ENCODE measurements around the gene BCLAF1.

Gene BCLAF1

DNA sequence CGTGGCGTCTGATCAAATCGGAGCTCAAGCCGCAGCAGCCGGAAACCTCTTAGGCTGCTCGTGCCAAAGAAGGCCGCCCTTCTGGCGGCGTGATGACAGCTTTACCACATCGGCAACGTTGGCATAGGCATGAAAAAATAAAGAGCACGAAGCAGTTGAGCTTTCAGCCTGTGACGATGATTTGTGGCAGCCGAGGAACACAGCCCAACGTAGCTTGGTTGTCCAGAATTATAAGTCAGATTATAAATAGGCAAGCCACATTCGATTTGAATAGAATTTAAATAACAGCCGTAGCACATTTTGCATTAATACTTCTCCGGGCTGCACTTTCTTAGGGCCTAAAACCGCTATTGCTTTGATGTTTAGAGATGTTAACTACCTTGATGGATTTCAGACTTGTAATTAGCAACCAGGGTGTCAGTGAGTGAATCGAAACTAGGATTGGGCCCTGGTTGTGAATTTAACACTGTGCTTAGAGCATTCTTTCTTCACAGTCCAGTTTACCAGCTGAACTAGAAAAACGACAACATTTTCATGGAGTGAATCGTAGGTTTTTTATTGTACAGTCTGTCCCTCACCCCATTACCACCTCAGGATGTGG is 864 bp upstream of the BCLAF1 start:
- WGBS, result 11% methylated on average over 21 of the region's 22 CpGs
- Histone ChIP-seq H4K8ac (ENCODE audit: low read length) (peak overlapping the region; percentile 94), H3K18ac (ENCODE audit: low read depth in 1 of 2, low read length in 2 of 2) (peak overlapping the region; percentile 91 to 93), H2BK5ac (ENCODE audit: low read depth, low read length, poor library complexity, severe bottlenecking) (no peak overlapping the region), H3K4me1 (ENCODE audit: control insufficient read depth, insufficient read depth, low read depth, low read length) (peaks cover 9% of the 10 kb centered on the region), H3K14ac (ENCODE audit: low read length in 2 of 2) (no peak overlapping the region), H3K4ac (ENCODE audit: low read depth in 1 of 2, low read length in 2 of 2) (peak overlapping the region in 1 of 2 experiments; percentile 87), H3K27me3 (ENCODE audit: control insufficient read depth in 1 of 2, insufficient read depth in 1 of 2, low read length in 2 of 2) (no peaks in the 10 kb centered on the region), H3K9me3 (ENCODE audit: control insufficient read depth, low read length) (no peaks in the 10 kb centered on the region), H3K23ac (ENCODE audit: low read length in 2 of 2) (no peak overlapping the region), H3K4me3 (ENCODE audit: insufficient read depth in 1 of 2, low read depth in 1 of 2, low read length in 2 of 2) (peak overlapping the region; percentile 58 to 98), H3K27ac (ENCODE audit: low read length, poor library complexity, severe bottlenecking) (peak overlapping the region; percentile 97), H3K4me2 (ENCODE audit: low read length, poor library complexity, severe bottlenecking) (peak overlapping the region; percentile 57), H3K36me3 (ENCODE audit: control insufficient read depth in 1 of 2, insufficient read depth in 2 of 2, low read depth in 1 of 2, low read length in 2 of 2) (no peaks in the 10 kb centered on the region), H3K79me1 (replicated peaks; ENCODE audit: low read length, poor library complexity, severe bottlenecking) (no peaks in the 10 kb centered on the region), H3K9ac (ENCODE audit: low read length) (peak overlapping the region; percentile 100), H2AFZ (ENCODE audit: low read depth, low read length) (no peak overlapping the region), H2BK12ac (ENCODE audit: low read length in 2 of 2) (no peak overlapping the region), H2AK5ac (ENCODE audit: low read length, severe bottlenecking) (peak overlapping the region; percentile 12), H2BK120ac (ENCODE audit: low read depth, low read length) (no peak overlapping the region), H4K91ac (ENCODE audit: low read length) (peak overlapping the region; percentile 65), H2BK15ac (ENCODE audit: low read depth, poor library complexity, severe bottlenecking) (no peak overlapping the region)
- DNase-seq, result peak; percentile 91

- Histone ChIP-seq H2BK15ac (ENCODE audit: low read depth, poor library complexity, severe bottlenecking) (peak overlapping the region; percentile 44), H3K4me1 (ENCODE audit: control insufficient read depth, insufficient read depth, low read depth, low read length) (peaks cover 9% of the 10 kb centered on the region), H3K23ac (ENCODE audit: low read length in 2 of 2) (no peak overlapping the region), H3K14ac (ENCODE audit: low read length in 2 of 2) (peak overlapping the region in 1 of 2 experiments; percentile 31), H2BK120ac (ENCODE audit: low read depth, low read length) (peak overlapping the region; percentile 90), H3K36me3 (ENCODE audit: control insufficient read depth in 1 of 2, insufficient read depth in 2 of 2, low read depth in 1 of 2, low read length in 2 of 2) (no peaks in the 10 kb centered on the region), H3K4me3 (ENCODE audit: insufficient read depth in 1 of 2, low read depth in 1 of 2, low read length in 2 of 2) (peak overlapping the region; percentile 83 to 98), H3K9me3 (ENCODE audit: control insufficient read depth, low read length) (no peaks in the 10 kb centered on the region), H4K91ac (ENCODE audit: low read length) (peak overlapping the region; percentile 98), H3K4me2 (ENCODE audit: low read length, poor library complexity, severe bottlenecking) (peak overlapping the region; percentile 64), H3K79me1 (replicated peaks; ENCODE audit: low read length, poor library complexity, severe bottlenecking) (no peaks in the 10 kb centered on the region), H3K27me3 (ENCODE audit: control insufficient read depth in 1 of 2, insufficient read depth in 1 of 2, low read length in 2 of 2) (no peaks in the 10 kb centered on the region), H2AFZ (ENCODE audit: low read depth, low read length) (no peak overlapping the region), H2AK5ac (ENCODE audit: low read length, severe bottlenecking) (peak overlapping the region; percentile 42), H4K8ac (ENCODE audit: low read length) (peak overlapping the region; percentile 97), H2BK12ac (ENCODE audit: low read length in 2 of 2) (peak overlapping the region in 1 of 2 experiments; percentile 18), H3K9ac (ENCODE audit: low read length) (peak overlapping the region; percentile 100), H3K27ac (ENCODE audit: low read length, poor library complexity, severe bottlenecking) (peak overlapping the region; percentile 96), H3K4ac (ENCODE audit: low read depth in 1 of 2, low read length in 2 of 2) (peak overlapping the region; percentile 64 to 100), H3K18ac (ENCODE audit: low read depth in 1 of 2, low read length in 2 of 2) (peak overlapping the region; percentile 95 to 98), H2BK5ac (ENCODE audit: low read depth, low read length, poor library complexity, severe bottlenecking) (peak overlapping the region; percentile 94)
- 0% methylated on average over 24 of the region's 34 CpGs for WGBS
- DNase-seq, result peak; percentile 92
Observed at GRCh38 chr6:136289327-136289578, 393 bp downstream of the BCLAF1 start.

- Histone ChIP-seq H2BK5ac (ENCODE audit: low read depth, low read length, poor library complexity, severe bottlenecking) (no peak overlapping the region), H2BK12ac (ENCODE audit: low read length in 2 of 2) (no peak overlapping the region), H3K23ac (ENCODE audit: low read length in 2 of 2) (no peak overlapping the region), H2BK120ac (ENCODE audit: low read depth, low read length) (no peak overlapping the region), H3K27ac (ENCODE audit: low read length, poor library complexity, severe bottlenecking) (peak overlapping the region; percentile 92), H2AFZ (ENCODE audit: low read depth, low read length) (no peak overlapping the region), H3K4me3 (ENCODE audit: insufficient read depth in 1 of 2, low read depth in 1 of 2, low read length in 2 of 2) (peak overlapping the region; percentile 83 to 98), H3K79me1 (replicated peaks; ENCODE audit: low read length, poor library complexity, severe bottlenecking) (no peaks in the 10 kb centered on the region), H2BK15ac (ENCODE audit: low read depth, poor library complexity, severe bottlenecking) (no peak overlapping the region), H4K91ac (ENCODE audit: low read length) (no peak overlapping the region), H3K4ac (ENCODE audit: low read depth in 1 of 2, low read length in 2 of 2) (peak overlapping the region in 1 of 2 experiments; percentile 6), H3K9ac (ENCODE audit: low read length) (peak overlapping the region; percentile 100), H3K14ac (ENCODE audit: low read length in 2 of 2) (no peak overlapping the region), H4K8ac (ENCODE audit: low read length) (no peak overlapping the region), H3K4me2 (ENCODE audit: low read length, poor library complexity, severe bottlenecking) (peak overlapping the region; percentile 64), H3K9me3 (ENCODE audit: control insufficient read depth, low read length) (no peaks in the 10 kb centered on the region), H3K27me3 (ENCODE audit: control insufficient read depth in 1 of 2, insufficient read depth in 1 of 2, low read length in 2 of 2) (no peaks in the 10 kb centered on the region), H3K4me1 (ENCODE audit: control insufficient read depth, insufficient read depth, low read depth, low read length) (peaks cover 9% of the 10 kb centered on the region), H3K18ac (ENCODE audit: low read depth in 1 of 2, low read length in 2 of 2) (peak overlapping the region in 1 of 2 experiments; percentile 82), H2AK5ac (ENCODE audit: low read length, severe bottlenecking) (no peak overlapping the region), H3K36me3 (ENCODE audit: control insufficient read depth in 1 of 2, insufficient read depth in 2 of 2, low read depth in 1 of 2, low read length in 2 of 2) (no peaks in the 10 kb centered on the region)
- DNase-seq, result peak; percentile 99
- WGBS, result 1% methylated on average over 33 of the region's 34 CpGs
Observed at GRCh38 chr6:136288566-136289326, 900 bp downstream of the BCLAF1 start.

DNA sequence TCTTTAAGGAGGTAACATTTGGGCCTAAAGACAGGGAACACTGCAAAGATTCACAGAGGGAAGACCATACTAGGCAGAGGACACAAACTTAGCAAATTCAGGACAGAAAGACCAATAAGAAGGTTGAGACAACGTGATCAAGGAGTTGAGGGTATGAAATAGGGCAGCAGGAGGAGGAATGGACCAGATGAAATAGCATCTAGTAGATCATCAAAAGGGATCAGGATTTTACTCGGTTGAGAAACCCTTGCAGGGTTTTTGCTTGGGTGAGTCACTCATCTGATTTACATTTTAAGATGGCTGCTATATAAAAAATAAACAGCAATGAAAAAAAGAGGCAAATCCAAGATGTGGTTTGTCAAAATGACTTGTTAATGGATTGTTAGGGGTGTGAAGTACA is 4.7 kb downstream of the BCLAF1 start:
- H3K9ac ChIP-seq (ENCODE audit: low read length), result peak overlapping the region; percentile 59
- no peak overlapping the region for H3K14ac ChIP-seq (ENCODE audit: low read length in 2 of 2)
- no peak overlapping the region for H2AK5ac ChIP-seq (ENCODE audit: low read length, severe bottlenecking)
- no peak overlapping the region for H2BK15ac ChIP-seq (ENCODE audit: low read depth, poor library complexity, severe bottlenecking)
- H3K4me2 ChIP-seq (ENCODE audit: low read length, poor library complexity, severe bottlenecking), result peak overlapping the region; percentile 38
- H3K36me3 ChIP-seq (ENCODE audit: control insufficient read depth in 1 of 2, insufficient read depth in 2 of 2, low read depth in 1 of 2, low read length in 2 of 2), result peaks cover 0 to 19% of the 10 kb centered on the region in 2 experiments
- H3K18ac ChIP-seq (ENCODE audit: low read depth in 1 of 2, low read length in 2 of 2), result peak overlapping the region in 1 of 2 experiments; percentile 39
- H2BK120ac ChIP-seq (ENCODE audit: low read depth, low read length), result no peak overlapping the region
- H2BK5ac ChIP-seq (ENCODE audit: low read depth, low read length, poor library complexity, severe bottlenecking), result no peak overlapping the region
- no peak overlapping the region for H3K27ac ChIP-seq (ENCODE audit: low read length, poor library complexity, severe bottlenecking)
- no peak overlapping the region for H2BK12ac ChIP-seq (ENCODE audit: low read length in 2 of 2)
- no peak overlapping the region for H4K91ac ChIP-seq (ENCODE audit: low read length)
- peak overlapping the region in 1 of 2 experiments; percentile 48 for H3K4me3 ChIP-seq (ENCODE audit: insufficient read depth in 1 of 2, low read depth in 1 of 2, low read length in 2 of 2)
- DNase-seq, result peak; percentile 82
- H3K27me3 ChIP-seq (ENCODE audit: control insufficient read depth in 1 of 2, insufficient read depth in 1 of 2, low read length in 2 of 2), result no peaks in the 10 kb centered on the region
- 22% methylated on average over 2 of the region's 2 CpGs for WGBS
- no peak overlapping the region for H3K4ac ChIP-seq (ENCODE audit: low read depth in 1 of 2, low read length in 2 of 2)
- H3K9me3 ChIP-seq (ENCODE audit: control insufficient read depth, low read length), result no peaks in the 10 kb centered on the region
- no peak overlapping the region for H4K8ac ChIP-seq (ENCODE audit: low read length)
- H3K4me1 ChIP-seq (ENCODE audit: control insufficient read depth, insufficient read depth, low read depth, low read length), result peaks cover 11% of the 10 kb centered on the region
- H2AFZ ChIP-seq (ENCODE audit: low read depth, low read length), result no peak overlapping the region
- H3K23ac ChIP-seq (ENCODE audit: low read length in 2 of 2), result no peak overlapping the region
- no peaks in the 10 kb centered on the region for H3K79me1 ChIP-seq (replicated peaks; ENCODE audit: low read length, poor library complexity, severe bottlenecking)

Data from mesenchymal stem cell (in vitro differentiated cells and primary cell).